HCT116 (cell line): ENCODE data around the gene GLA.

Experiments used
- POLR2AphosphoS5 ChIP-seq: IDR thresholded peaks from 2 replicates; pipeline ENCODE4 v1.6.1; 2011; ENCODE audit warnings: mild to moderate bottlenecking, low read depth, low read length, moderate library complexity
- RAD21 ChIP-seq: IDR thresholded peaks from 2 replicates; pipeline ENCODE4 v1.6.1; 2012; ENCODE audit warnings: low read depth, mild to moderate bottlenecking
- TF ChIP-seq, protein P1 (sequence below), 3 experiments: fragments of 200-600 bp in 1 of 3; sonication (generic) in 1 of 3; IDR thresholded peaks in 2 of 3; conservative IDR thresholded peaks in 1 of 3; 2 replicates each; pipeline ENCODE4 v1.5.1; 2012 to 2017; ENCODE audit warnings: low read depth in 2 of 3, low read length in 2 of 3, antibody characterized with exemption in 1 of 3, borderline replicate concordance in 1 of 3, control low read depth in 1 of 3, mild to moderate bottlenecking in 1 of 3, mixed read lengths in 1 of 3, mixed run types in 1 of 3, moderate library complexity in 1 of 3; ENCODE audit not compliant: insufficient read depth in 1 of 3

DNA sequence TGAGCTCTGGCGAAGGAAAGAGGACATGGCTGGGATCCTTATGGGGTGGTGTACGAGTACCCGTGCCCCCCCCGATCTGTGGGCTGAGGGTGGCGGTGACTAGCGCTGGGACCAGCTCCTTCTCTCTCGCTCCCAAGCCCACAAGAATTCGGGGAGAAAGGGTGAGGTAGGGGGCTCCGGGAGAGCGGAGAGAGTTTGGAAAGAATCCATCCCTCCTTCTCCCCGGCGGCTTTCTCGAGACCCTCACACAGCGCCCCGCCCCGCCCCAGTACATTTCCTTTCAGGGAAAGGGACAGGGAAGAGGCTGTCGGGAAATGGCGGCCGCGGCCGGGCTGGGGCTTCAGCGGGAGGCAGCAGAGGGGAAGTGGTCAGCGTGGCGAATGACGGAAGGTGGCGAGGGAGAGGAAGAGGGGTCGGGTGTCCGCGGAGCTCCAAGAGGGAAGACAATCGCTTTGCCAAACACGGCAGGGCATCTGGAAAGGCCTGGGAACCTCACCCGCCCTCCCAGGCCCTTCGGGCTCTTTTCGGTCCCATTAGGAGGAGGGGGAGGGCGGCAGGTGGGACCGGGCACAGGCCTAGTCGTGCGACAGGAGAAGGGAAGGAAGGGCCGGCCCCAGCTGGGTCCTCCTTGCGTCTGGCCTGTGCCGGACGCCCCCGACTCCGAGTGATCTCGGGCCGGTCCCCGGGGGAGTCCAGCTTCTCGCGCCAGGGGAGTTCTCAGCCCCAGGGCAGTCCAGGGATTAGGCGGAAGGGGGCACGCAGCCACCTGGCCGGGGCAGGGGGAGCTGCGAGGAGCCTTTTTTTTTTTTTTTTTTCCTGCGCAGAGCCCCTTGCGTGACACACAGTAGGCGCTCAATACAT lies 10.5 kb upstream of the GLA start:
- TF ChIP-seq RAD21, result no peak
- TF ChIP-seq, protein P1, sequence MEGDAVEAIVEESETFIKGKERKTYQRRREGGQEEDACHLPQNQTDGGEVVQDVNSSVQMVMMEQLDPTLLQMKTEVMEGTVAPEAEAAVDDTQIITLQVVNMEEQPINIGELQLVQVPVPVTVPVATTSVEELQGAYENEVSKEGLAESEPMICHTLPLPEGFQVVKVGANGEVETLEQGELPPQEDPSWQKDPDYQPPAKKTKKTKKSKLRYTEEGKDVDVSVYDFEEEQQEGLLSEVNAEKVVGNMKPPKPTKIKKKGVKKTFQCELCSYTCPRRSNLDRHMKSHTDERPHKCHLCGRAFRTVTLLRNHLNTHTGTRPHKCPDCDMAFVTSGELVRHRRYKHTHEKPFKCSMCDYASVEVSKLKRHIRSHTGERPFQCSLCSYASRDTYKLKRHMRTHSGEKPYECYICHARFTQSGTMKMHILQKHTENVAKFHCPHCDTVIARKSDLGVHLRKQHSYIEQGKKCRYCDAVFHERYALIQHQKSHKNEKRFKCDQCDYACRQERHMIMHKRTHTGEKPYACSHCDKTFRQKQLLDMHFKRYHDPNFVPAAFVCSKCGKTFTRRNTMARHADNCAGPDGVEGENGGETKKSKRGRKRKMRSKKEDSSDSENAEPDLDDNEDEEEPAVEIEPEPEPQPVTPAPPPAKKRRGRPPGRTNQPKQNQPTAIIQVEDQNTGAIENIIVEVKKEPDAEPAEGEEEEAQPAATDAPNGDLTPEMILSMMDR (IDR thresholded peaks at IDR 0.05 in 2 of 3, conservative IDR thresholded peaks at IDR 0.05 in 1 of 3; ENCODE audit: borderline replicate concordance in 1 of 3, insufficient read depth in 1 of 3, low read depth in 2 of 3, low read length in 2 of 3), result no peak
- no peak for TF ChIP-seq POLR2AphosphoS5
